Omental fat pad (tissue), 4 donors: ENCODE data around the gene ZNF592. TPM values are rescaled to one million over a fixed set of nuclear protein-coding genes. Genes with fewer than 3 reads are reported as not detected.

Experiments
- ATAC-seq: fragments of 150-250 bp; one replicate; pipeline ENCODE4 v1.9.1; 2016; ENCODE audit warnings: mild to moderate bottlenecking, moderate library complexity; ENCODE audit not compliant: low FRiP score
- DNase-seq: peaks from one replicate; pipeline ENCODE4 v3.0.0-alpha.2; 2019; ENCODE audit warnings: low spot score
- total RNA-seq, 4 donors: library from RNA; depleted of rRNA; stranded (reverse); fragments of >200 nt; gene quantifications; one replicate each; pipeline ENCODE4 v1.1.0, GENCODE V29; 2016
- TF ChIP-seq, protein P1 (sequence below), 3 donors: fragments of 450-650 bp; IDR thresholded peaks; one replicate each; pipeline ENCODE4 v1.5.1; 2016 to 2017; ENCODE audit warnings: antibody characterized with exemption in 3 of 3, mild to moderate bottlenecking in 3 of 3, moderate library complexity in 2 of 3

Gene ZNF592
- total RNA-seq, 4 donors from 2014 or later: 13.7 to 22.8 (median 20.0) TPM

GRCh38 chr15:84797212-84797611 lies 48.8 kb downstream of the ZNF592 start:
- TF ChIP-seq, protein P1, sequence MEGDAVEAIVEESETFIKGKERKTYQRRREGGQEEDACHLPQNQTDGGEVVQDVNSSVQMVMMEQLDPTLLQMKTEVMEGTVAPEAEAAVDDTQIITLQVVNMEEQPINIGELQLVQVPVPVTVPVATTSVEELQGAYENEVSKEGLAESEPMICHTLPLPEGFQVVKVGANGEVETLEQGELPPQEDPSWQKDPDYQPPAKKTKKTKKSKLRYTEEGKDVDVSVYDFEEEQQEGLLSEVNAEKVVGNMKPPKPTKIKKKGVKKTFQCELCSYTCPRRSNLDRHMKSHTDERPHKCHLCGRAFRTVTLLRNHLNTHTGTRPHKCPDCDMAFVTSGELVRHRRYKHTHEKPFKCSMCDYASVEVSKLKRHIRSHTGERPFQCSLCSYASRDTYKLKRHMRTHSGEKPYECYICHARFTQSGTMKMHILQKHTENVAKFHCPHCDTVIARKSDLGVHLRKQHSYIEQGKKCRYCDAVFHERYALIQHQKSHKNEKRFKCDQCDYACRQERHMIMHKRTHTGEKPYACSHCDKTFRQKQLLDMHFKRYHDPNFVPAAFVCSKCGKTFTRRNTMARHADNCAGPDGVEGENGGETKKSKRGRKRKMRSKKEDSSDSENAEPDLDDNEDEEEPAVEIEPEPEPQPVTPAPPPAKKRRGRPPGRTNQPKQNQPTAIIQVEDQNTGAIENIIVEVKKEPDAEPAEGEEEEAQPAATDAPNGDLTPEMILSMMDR (IDR thresholded peaks at IDR 0.05): no peak
- DNase-seq (no peak), ATAC-seq (no peak)

DNA sequence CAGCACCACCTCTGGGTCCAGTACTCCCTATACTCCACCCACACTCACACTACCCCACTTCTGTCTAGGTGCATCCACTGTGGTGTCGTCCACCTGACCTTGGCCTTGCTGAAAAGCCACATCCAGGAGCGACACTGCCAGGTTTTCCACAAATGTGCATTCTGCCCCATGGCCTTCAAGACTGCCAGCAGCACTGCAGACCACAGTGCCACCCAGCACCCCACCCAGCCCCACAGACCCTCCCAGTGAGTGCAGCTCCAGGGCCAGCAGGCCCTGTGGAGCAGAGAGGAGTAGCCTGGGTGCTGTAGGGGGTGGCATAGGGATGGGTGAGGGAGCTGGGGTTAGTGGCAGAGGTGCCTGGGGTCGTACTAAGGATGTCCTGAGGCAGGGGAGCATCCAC lies 49.4 kb downstream of the ZNF592 start:
- ATAC-seq (no peak), DNase-seq (no peak)
- TF ChIP-seq, protein P1 (IDR thresholded peaks at IDR 0.05): no peak

- DNase-seq: no peak
- TF ChIP-seq, protein P1 (IDR thresholded peaks at IDR 0.05): no peak
- ATAC-seq: no peak
These were observed 50.1 kb downstream of the ZNF592 start for GRCh38 chr15:84798436-84798946.

GRCh38 chr15:84799511-84800187 lies 51.3 kb downstream of the ZNF592 start:
- TF ChIP-seq, protein P1 (IDR thresholded peaks at IDR 0.05): no peak
- DNase-seq (no peak), ATAC-seq (no peak)

- ATAC-seq: no peak
- DNase-seq: no peak
- TF ChIP-seq, protein P1 (IDR thresholded peaks at IDR 0.05): no peak
These were observed 52.0 kb downstream of the ZNF592 start for GRCh38 chr15:84800365-84800806.

DNA sequence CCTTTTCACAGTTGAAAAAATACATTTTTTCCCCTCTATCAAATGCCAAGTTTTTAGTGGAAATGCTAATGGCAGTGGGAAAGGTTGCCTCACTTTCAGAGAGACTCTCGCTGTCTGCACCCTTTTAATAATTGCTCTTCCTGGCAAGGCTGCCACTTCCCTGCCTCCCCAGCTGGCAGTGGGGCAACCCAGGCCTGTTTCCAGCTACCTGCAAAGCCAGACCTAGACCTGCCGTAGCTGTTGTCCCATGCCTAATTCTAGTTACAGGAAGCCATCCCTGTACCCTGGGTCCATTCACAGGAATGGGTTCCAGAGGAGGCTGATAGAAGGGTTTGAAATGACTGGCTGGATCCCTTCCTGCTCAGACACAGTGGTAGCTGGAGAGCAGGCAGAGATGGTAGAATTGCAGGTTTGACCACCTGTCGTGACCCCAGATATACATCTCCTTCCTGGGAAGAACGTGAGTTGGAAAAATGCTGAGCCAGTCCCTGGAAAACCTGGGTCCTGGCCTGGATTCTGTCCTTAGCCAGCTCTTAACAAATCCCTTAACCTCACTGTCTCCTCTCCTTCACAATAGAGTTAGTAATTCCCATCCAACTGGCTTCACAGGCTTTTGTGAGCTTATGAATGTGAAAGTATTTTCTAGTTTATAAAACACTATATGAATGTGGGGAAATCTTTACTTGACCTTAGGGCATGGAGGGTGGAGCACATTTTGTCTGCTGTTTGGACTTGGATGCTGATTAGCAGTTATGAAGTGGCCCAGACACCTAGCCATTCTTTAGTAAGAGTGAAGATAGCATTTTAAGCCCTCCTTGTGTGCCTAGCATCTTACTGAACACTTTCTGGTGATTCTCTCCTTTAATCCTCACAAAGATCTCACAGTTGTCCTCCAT lies 55.9 kb downstream of the ZNF592 start:
- TF ChIP-seq, protein P1 (IDR thresholded peaks at IDR 0.05): no peak
- DNase-seq (no peak), ATAC-seq (peak; percentile 33)
